SU-DHL-6 (cell line): ENCODE data around the gene SLC2A8.

Experiments used
- H2AFZ ChIP-seq: fragments of 200-600 bp; sonication (generic); 2 replicates; pipeline ENCODE4 v1.6.1; 2014; ENCODE audit warnings: low read depth, mild to moderate bottlenecking, moderate library complexity, mixed read lengths, antibody characterized with exemption, low read length; ENCODE audit not compliant: severe bottlenecking
- H3F3A ChIP-seq: fragments of 200-600 bp; shearing (Covaris generic); 2 replicates; pipeline ENCODE4 v1.6.0; 2016; ENCODE audit warnings: antibody characterized with exemption, mild to moderate bottlenecking; ENCODE audit not compliant: insufficient read depth
- H3K27ac ChIP-seq: fragments of 200-600 bp; sonication (generic); 2 replicates; pipeline ENCODE4 v1.5.1; 2016; ENCODE audit warnings: low read depth, mild to moderate bottlenecking, low read length, moderate library complexity, mixed read lengths
- H3K27me3 ChIP-seq: fragments of 200-600 bp; sonication (generic), shearing (Covaris generic); 2 replicates; pipeline ENCODE4 v1.6.0; 2014; ENCODE audit warnings: mild to moderate bottlenecking, low read length
- H3K36me3 ChIP-seq: fragments of 200-600 bp; sonication (generic); 2 replicates; pipeline ENCODE4 v1.6.1; 2014; ENCODE audit warnings: mild to moderate bottlenecking, low read length, mixed read lengths
- H3K4me2 ChIP-seq: fragments of 300-600, 200-600 bp; shearing (Covaris generic), sonication (generic); 2 replicates; pipeline ENCODE4 v1.6.0; 2014; ENCODE audit warnings: low read length, low read depth, mild to moderate bottlenecking; ENCODE audit not compliant: poor library complexity, severe bottlenecking
- H3K4me3 ChIP-seq: fragments of 200-600 bp; sonication (generic); 2 replicates; pipeline ENCODE4 v1.5.1; 2014; ENCODE audit warnings: antibody characterized with exemption, low read length, mild to moderate bottlenecking, mixed read lengths; ENCODE audit not compliant: insufficient read depth, poor library complexity, severe bottlenecking
- H3K79me2 ChIP-seq: fragments of 200-600 bp; sonication (generic); 2 replicates; pipeline ENCODE4 v1.6.1; 2014; ENCODE audit warnings: mild to moderate bottlenecking, low read length, moderate library complexity; ENCODE audit not compliant: insufficient read depth
- H3K9ac ChIP-seq: fragments of 200-600 bp; sonication (generic); 2 replicates; pipeline ENCODE4 v1.7.0; 2014; ENCODE audit warnings: mild to moderate bottlenecking, low read length
- H3K9me2 ChIP-seq: fragments of 200-600 bp; sonication (generic); replicated peaks from 2 replicates; pipeline ENCODE4 v1.6.1; 2014; ENCODE audit warnings: low read length; ENCODE audit not compliant: insufficient read depth
- H3K9me3 ChIP-seq: fragments of 200-600 bp; sonication (generic); 2 replicates; pipeline ENCODE4 v1.6.1; 2014; ENCODE audit warnings: low read length, mixed read lengths; ENCODE audit not compliant: insufficient read depth
- H4K20me1 ChIP-seq: fragments of 200-600 bp; sonication (generic); 2 replicates; pipeline ENCODE4 v1.6.1; 2014; ENCODE audit warnings: low read depth, mild to moderate bottlenecking, antibody characterized with exemption, low read length, moderate library complexity, mixed read lengths
- CTCF ChIP-seq: fragments of 200-600 bp; sonication (generic); IDR thresholded peaks from one replicate; pipeline ENCODE4 v1.5.1; 2017; ENCODE audit warnings: antibody characterized with exemption, mild to moderate bottlenecking, low read length, moderate library complexity; ENCODE audit not compliant: insufficient read depth, poor library complexity, severe bottlenecking
- EZH2phosphoT487 ChIP-seq: fragments of 200-600 bp; sonication (generic), shearing (Covaris generic); conservative IDR thresholded peaks from 2 replicates; pipeline ENCODE4 v1.6.1; 2018; ENCODE audit warnings: mild to moderate bottlenecking, antibody characterized with exemption, low read length, moderate library complexity, mixed read lengths

Gene SLC2A8

GRCh38 chr9:127396808-127397645 lies at the start of gene SLC2A8:
Gene SLC2A8 (plus strand): TSS chr9:127397169. CDS start chr9:127397231, 62 bp downstream.
- Histone ChIP-seq H3K4me2 (peak within 1 kb of the TSS; percentile 73), H4K20me1 (no peaks in the 10 kb centered on the region), H3K9me3 (no peaks in the 10 kb centered on the region), H2AFZ (peak within 1 kb of the TSS; percentile 86), H3K9ac (peak within 1 kb of the TSS; percentile 82), H3F3A (no peaks in the 10 kb centered on the region), H3K79me2 (0 out of 2 replicates have a peak, but pooled peaks cover 3% of the 10 kb centered on the region), H3K36me3 (no peaks in the 10 kb centered on the region), H3K27ac (peak within 1 kb of the TSS; percentile 69), H3K4me3 (peak within 1 kb of the TSS; percentile 86), H3K27me3 (no peaks in the 10 kb centered on the region), H3K9me2 (no peaks in the 10 kb centered on the region)
- TF ChIP-seq CTCF (no peak), EZH2phosphoT487 (no peak)

GRCh38 chr9:127347831-127348776 lies 48.9 kb upstream of the SLC2A8 start:
- no peaks in the 10 kb centered on the region for H3K9me3 ChIP-seq
- no peaks in the 10 kb centered on the region for H3K27me3 ChIP-seq
- no peaks in the 10 kb centered on the region for H3K36me3 ChIP-seq
- no peak overlapping the region for H3K9ac ChIP-seq
- H3K4me3 ChIP-seq = no peak overlapping the region
- no peaks in the 10 kb centered on the region for H3K79me2 ChIP-seq
- no peak overlapping the region for H3K4me2 ChIP-seq
- H3K9me2 ChIP-seq = no peaks in the 10 kb centered on the region
- no peak overlapping the region for H3K27ac ChIP-seq
- H2AFZ ChIP-seq = no peak overlapping the region
- H3F3A ChIP-seq = no peaks in the 10 kb centered on the region
- TF ChIP-seq EZH2phosphoT487 = no peak
- TF ChIP-seq CTCF = no peak
- no peaks in the 10 kb centered on the region for H4K20me1 ChIP-seq

- H3K36me3 ChIP-seq = no peaks in the 10 kb centered on the region
- H2AFZ ChIP-seq = no peak overlapping the region
- no peaks in the 10 kb centered on the region for H4K20me1 ChIP-seq
- no peak for TF ChIP-seq CTCF
- no peak for TF ChIP-seq EZH2phosphoT487
- H3K4me2 ChIP-seq = no peak overlapping the region
- H3K79me2 ChIP-seq = no peaks in the 10 kb centered on the region
- H3K9me3 ChIP-seq = no peaks in the 10 kb centered on the region
- no peaks in the 10 kb centered on the region for H3F3A ChIP-seq
- H3K9me2 ChIP-seq = no peaks in the 10 kb centered on the region
- no peak overlapping the region for H3K9ac ChIP-seq
- H3K27me3 ChIP-seq = no peaks in the 10 kb centered on the region
- no peak overlapping the region for H3K4me3 ChIP-seq
- H3K27ac ChIP-seq = no peak overlapping the region
These were observed 47.4 kb upstream of the SLC2A8 start for GRCh38 chr9:127349483-127350113.
